Peyer's patch (tissue), 4 donors: ENCODE results near the gene NEIL1. TPM values are rescaled to one million over a fixed set of nuclear protein-coding genes. Genes with fewer than 3 reads are reported as not detected.

ENCODE experiments used
- DNase-seq, 3 donors: peaks; one replicate each; pipeline ENCODE4 v3.0.0-alpha.2; 2017 to 2019
- H3K27ac ChIP-seq, 4 donors: fragments of 200-600 bp; sonication (generic); one replicate each; pipeline ENCODE4 v1.5.1; 2016 to 2019
- H3K27me3 ChIP-seq, 2 donors: fragments of 200-600 bp; sonication (generic); one replicate each; pipeline ENCODE4 v1.5.1; 2019
- H3K36me3 ChIP-seq, 3 donors: fragments of 200-600 bp; sonication (generic); one replicate each; pipeline ENCODE4 v1.5.1; 2016 to 2019
- H3K4me1 ChIP-seq, 4 donors: fragments of 200-600 bp; sonication (generic); one replicate each; pipeline ENCODE4 v1.5.1; 2016 to 2019
- H3K4me3 ChIP-seq, 4 donors: fragments of 200-600 bp; sonication (generic); 1 replicate in 3 of 4; 2 replicates in 1 of 4; pipeline ENCODE4 v1.5.1; 2016 to 2019; ENCODE audit warnings: mild to moderate bottlenecking in 1 of 4
- H3K9me3 ChIP-seq, 4 donors: fragments of 200-600 bp; sonication (generic); one replicate each; pipeline ENCODE4 v1.5.1; 2016 to 2019; ENCODE audit warnings: mild to moderate bottlenecking in 1 of 4
- POLR2A ChIP-seq, 2 donors: fragments of 450-650 bp; IDR thresholded peaks; one replicate each; pipeline ENCODE4 v1.5.1; 2017; ENCODE audit warnings: antibody characterized with exemption in 2 of 2, mild to moderate bottlenecking in 2 of 2, moderate library complexity in 2 of 2
- total RNA-seq, 4 donors: library from RNA; depleted of rRNA; stranded (reverse); fragments of >200 nt; gene quantifications; one replicate each; pipeline ENCODE4 v1.1.0, GENCODE V29; 2016
- TF ChIP-seq, protein P1 (sequence below), 6 experiments: fragments of 450-650 bp in 4 of 6; fragments of 200-600 bp in 2 of 6; sonication (generic) in 1 of 6; IDR thresholded peaks; one replicate each; pipeline ENCODE4 v1.5.1; 2017 to 2019; ENCODE audit warnings: antibody characterized with exemption in 6 of 6, mild to moderate bottlenecking in 3 of 6, moderate library complexity in 1 of 6

Gene NEIL1
- total RNA-seq, 4 donors from 2014 or later: 63.7 to 173 (median 112) TPM

GRCh38 chr15:75397494-75397893 lies 50.7 kb downstream of the NEIL1 start:
- no peak for DNase-seq
- no peaks in the 10 kb centered on the region for H3K9me3 ChIP-seq
- TF ChIP-seq, protein P1, sequence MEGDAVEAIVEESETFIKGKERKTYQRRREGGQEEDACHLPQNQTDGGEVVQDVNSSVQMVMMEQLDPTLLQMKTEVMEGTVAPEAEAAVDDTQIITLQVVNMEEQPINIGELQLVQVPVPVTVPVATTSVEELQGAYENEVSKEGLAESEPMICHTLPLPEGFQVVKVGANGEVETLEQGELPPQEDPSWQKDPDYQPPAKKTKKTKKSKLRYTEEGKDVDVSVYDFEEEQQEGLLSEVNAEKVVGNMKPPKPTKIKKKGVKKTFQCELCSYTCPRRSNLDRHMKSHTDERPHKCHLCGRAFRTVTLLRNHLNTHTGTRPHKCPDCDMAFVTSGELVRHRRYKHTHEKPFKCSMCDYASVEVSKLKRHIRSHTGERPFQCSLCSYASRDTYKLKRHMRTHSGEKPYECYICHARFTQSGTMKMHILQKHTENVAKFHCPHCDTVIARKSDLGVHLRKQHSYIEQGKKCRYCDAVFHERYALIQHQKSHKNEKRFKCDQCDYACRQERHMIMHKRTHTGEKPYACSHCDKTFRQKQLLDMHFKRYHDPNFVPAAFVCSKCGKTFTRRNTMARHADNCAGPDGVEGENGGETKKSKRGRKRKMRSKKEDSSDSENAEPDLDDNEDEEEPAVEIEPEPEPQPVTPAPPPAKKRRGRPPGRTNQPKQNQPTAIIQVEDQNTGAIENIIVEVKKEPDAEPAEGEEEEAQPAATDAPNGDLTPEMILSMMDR (IDR thresholded peaks at IDR 0.05): no peak
- no peak for TF ChIP-seq POLR2A (IDR thresholded peaks at IDR 0.05)
- no peaks in the 10 kb centered on the region for H3K27me3 ChIP-seq
- no peak overlapping the region for H3K4me3 ChIP-seq
- no peak overlapping the region for H3K27ac ChIP-seq
- H3K4me1 ChIP-seq: no peaks in the 10 kb centered on the region
- H3K36me3 ChIP-seq: peaks cover 0 to 100% (median 4%) of the 10 kb centered on the region in 3 donors

- no peaks in the 10 kb centered on the region for H3K4me1 ChIP-seq
- no peak for DNase-seq
- no peak overlapping the region for H3K4me3 ChIP-seq
- H3K9me3 ChIP-seq: no peaks in the 10 kb centered on the region
- no peaks in the 10 kb centered on the region for H3K27me3 ChIP-seq
- H3K36me3 ChIP-seq: peaks cover 0 to 97% (median 4%) of the 10 kb centered on the region in 3 donors
- TF ChIP-seq, protein P1 (IDR thresholded peaks at IDR 0.05): no peak
- TF ChIP-seq POLR2A (IDR thresholded peaks at IDR 0.05): no peak
- no peak overlapping the region for H3K27ac ChIP-seq
Observed at GRCh38 chr15:75403892-75404291, 57.1 kb downstream of the NEIL1 start.

Other genes starting within 250 kb of the NEIL1 start
- 10 to 100 TPM; 13.1 to 31.9 (median 26.7) TPM for gene C15orf39, start 145.2 kb upstream of the NEIL1 start, total RNA-seq
- not detected for gene GOLGA6C, start 88.7 kb upstream of the NEIL1 start, total RNA-seq
- not detected for gene GOLGA6D, start 64.2 kb upstream of the NEIL1 start, total RNA-seq
- 100 to 1,000 TPM in 1 of 4 donors, 10 to 100 TPM in 3; 54.2 to 107 (median 68.0) TPM for gene COMMD4, start 11.0 kb upstream of the NEIL1 start, total RNA-seq
- gene MAN2C1, start 21.6 kb downstream of the NEIL1 start, total RNA-seq: 100 to 1,000 TPM; 268 to 777 (median 649) TPM
- gene SIN3A, start 104.7 kb downstream of the NEIL1 start, total RNA-seq: 10 to 100 TPM; 31.5 to 53.6 (median 35.2) TPM
- 10 to 100 TPM; 17.3 to 33.0 (median 28.5) TPM for gene PTPN9, start 232.3 kb downstream of the NEIL1 start, total RNA-seq